KMS-11 (cell line): ENCODE data around the gene RRH.
A peak's percentile ranks its signal among the peaks of the same experiment; 100 is the strongest.

ENCODE experiments used
- H2AFZ ChIP-seq: fragments of 200-600 bp; sonication (generic); 2 replicates; pipeline ENCODE4 v1.6.1; 2016; ENCODE audit warnings: antibody characterized with exemption, mixed run types, low read depth
- H3K27ac ChIP-seq: fragments of 200-600 bp; sonication (generic); 2 replicates; pipeline ENCODE4 v1.6.1; 2016; ENCODE audit warnings: mild to moderate bottlenecking, mixed run types
- H3K27me3 ChIP-seq: fragments of 200-600 bp; sonication (generic); 2 replicates; pipeline ENCODE4 v1.6.1; 2017; ENCODE audit warnings: mild to moderate bottlenecking, low read depth, mixed run types, moderate library complexity; ENCODE audit not compliant: insufficient read depth
- H3K36me3 ChIP-seq: fragments of 200-600 bp; sonication (generic); 2 replicates; pipeline ENCODE4 v1.6.1; 2017; ENCODE audit warnings: mild to moderate bottlenecking, mixed run types; ENCODE audit not compliant: insufficient read depth
- H3K4me1 ChIP-seq: fragments of 200-600 bp; sonication (generic); 2 replicates; pipeline ENCODE4 v1.6.1; 2016; ENCODE audit warnings: mild to moderate bottlenecking, low read depth, mixed run types; ENCODE audit not compliant: poor library complexity, severe bottlenecking
- H3K4me2 ChIP-seq: fragments of 200-600 bp; sonication (generic); 2 replicates; pipeline ENCODE4 v1.7.0; 2016; ENCODE audit warnings: mild to moderate bottlenecking, mixed run types
- H3K4me3 ChIP-seq: fragments of 200-600 bp; sonication (generic); IDR thresholded peaks from 2 replicates; pipeline ENCODE4 v1.6.1; 2017; ENCODE audit warnings: low read depth, low read length, mixed read lengths; ENCODE audit not compliant: insufficient read depth
- H3K79me2 ChIP-seq: fragments of 200-600 bp; sonication (generic); 2 replicates; pipeline ENCODE4 v1.6.1; 2016; ENCODE audit warnings: low read depth, mixed run types; ENCODE audit not compliant: insufficient read depth
- H3K9ac ChIP-seq: fragments of 200-600 bp; sonication (generic); 2 replicates; pipeline ENCODE4 v1.6.1; 2016; ENCODE audit warnings: mild to moderate bottlenecking, mixed run types
- H4K20me1 ChIP-seq: fragments of 200-600 bp; sonication (generic); 2 replicates; pipeline ENCODE4 v1.6.1; 2016; ENCODE audit warnings: mild to moderate bottlenecking, mixed run types; ENCODE audit not compliant: insufficient read depth
- CTCF ChIP-seq: fragments of 200-600 bp; sonication (generic); conservative IDR thresholded peaks from 2 replicates; pipeline ENCODE4 v1.6.1; 2017; ENCODE audit warnings: low read depth, mild to moderate bottlenecking, antibody characterized with exemption, low read length, moderate library complexity, mixed read lengths

RRH gene

GRCh38 chr4:109816082-109816442 is 11.7 kb upstream of the RRH start:
- Histone ChIP-seq H3K4me3 (peak overlapping the region; percentile 79), H3K4me1 (peaks cover 23% of the 10 kb centered on the region), H3K27me3 (no peaks in the 10 kb centered on the region), H4K20me1 (no peaks in the 10 kb centered on the region), H3K9ac (peak overlapping the region; percentile 86), H2AFZ (peak overlapping the region; percentile 87), H3K36me3 (peaks cover 12% of the 10 kb centered on the region; the same call in 1 of the 2 replicates), H3K79me2 (peaks cover 28% of the 10 kb centered on the region), H3K4me2 (peak overlapping the region; percentile 99), H3K27ac (peak overlapping the region; percentile 60)
- no peak for TF ChIP-seq CTCF

GRCh38 chr4:109816894-109817293 is 10.9 kb upstream of the RRH start:
- no peaks in the 10 kb centered on the region for H4K20me1 ChIP-seq
- H3K4me2 ChIP-seq = peak overlapping the region; percentile 99
- H3K4me1 ChIP-seq = peaks cover 23% of the 10 kb centered on the region
- H3K79me2 ChIP-seq = peaks cover 28% of the 10 kb centered on the region
- H3K9ac ChIP-seq = peak overlapping the region; percentile 86; the same call in 1 of the 2 replicates
- H3K4me3 ChIP-seq = no peak overlapping the region
- no peak overlapping the region for H2AFZ ChIP-seq
- no peaks in the 10 kb centered on the region for H3K27me3 ChIP-seq
- no peak for TF ChIP-seq CTCF
- peaks cover 12% of the 10 kb centered on the region; the same call in 1 of the 2 replicates for H3K36me3 ChIP-seq
- H3K27ac ChIP-seq = no peak overlapping the region

GRCh38 chr4:109818268-109818667 is 9.5 kb upstream of the RRH start:
- Histone ChIP-seq H3K9ac (no peak overlapping the region), H3K36me3 (peaks cover 12% of the 10 kb centered on the region; the same call in 1 of the 2 replicates), H4K20me1 (no peaks in the 10 kb centered on the region), H3K27ac (no peak overlapping the region), H3K79me2 (peaks cover 28% of the 10 kb centered on the region), H3K4me1 (peaks cover 23% of the 10 kb centered on the region), H3K4me2 (no peak overlapping the region), H2AFZ (no peak overlapping the region), H3K4me3 (no peak overlapping the region), H3K27me3 (no peaks in the 10 kb centered on the region)
- no peak for TF ChIP-seq CTCF

- no peak for TF ChIP-seq CTCF
- no peak overlapping the region for H3K9ac ChIP-seq
- no peak overlapping the region for H2AFZ ChIP-seq
- H3K4me1 ChIP-seq = peaks cover 16% of the 10 kb centered on the region
- peaks cover 12% of the 10 kb centered on the region; the same call in 1 of the 2 replicates for H3K36me3 ChIP-seq
- no peak overlapping the region for H3K4me2 ChIP-seq
- H4K20me1 ChIP-seq = no peaks in the 10 kb centered on the region
- H3K27me3 ChIP-seq = no peaks in the 10 kb centered on the region
- H3K79me2 ChIP-seq = peaks cover 27% of the 10 kb centered on the region
- H3K4me3 ChIP-seq = no peak overlapping the region
- no peak overlapping the region for H3K27ac ChIP-seq
Observed at GRCh38 chr4:109820563-109820962, 7.2 kb upstream of the RRH start.
